ENCODE data around the gene ZNF107.

DNA sequence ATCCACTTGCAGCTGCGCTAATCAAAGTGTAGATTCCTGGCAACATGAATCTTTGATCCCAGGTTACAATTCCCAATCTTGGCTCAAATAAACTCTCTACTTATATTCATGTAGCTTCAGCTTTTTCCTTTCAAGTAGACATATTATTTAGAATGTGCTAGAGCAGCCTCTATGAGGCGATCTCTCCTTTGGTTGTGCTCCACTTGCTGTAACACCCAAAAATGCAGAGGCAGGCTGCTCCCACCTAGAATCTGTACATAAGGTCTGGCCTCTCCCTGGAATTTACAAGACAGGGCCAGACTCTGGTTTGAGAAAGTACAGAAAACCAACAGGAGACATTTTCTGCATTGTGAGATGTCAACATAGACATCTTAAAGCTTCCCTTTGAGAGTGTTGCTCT is 23.1 kb downstream of the ZNF107 start:
- TF ChIP-seq, protein P1, sequence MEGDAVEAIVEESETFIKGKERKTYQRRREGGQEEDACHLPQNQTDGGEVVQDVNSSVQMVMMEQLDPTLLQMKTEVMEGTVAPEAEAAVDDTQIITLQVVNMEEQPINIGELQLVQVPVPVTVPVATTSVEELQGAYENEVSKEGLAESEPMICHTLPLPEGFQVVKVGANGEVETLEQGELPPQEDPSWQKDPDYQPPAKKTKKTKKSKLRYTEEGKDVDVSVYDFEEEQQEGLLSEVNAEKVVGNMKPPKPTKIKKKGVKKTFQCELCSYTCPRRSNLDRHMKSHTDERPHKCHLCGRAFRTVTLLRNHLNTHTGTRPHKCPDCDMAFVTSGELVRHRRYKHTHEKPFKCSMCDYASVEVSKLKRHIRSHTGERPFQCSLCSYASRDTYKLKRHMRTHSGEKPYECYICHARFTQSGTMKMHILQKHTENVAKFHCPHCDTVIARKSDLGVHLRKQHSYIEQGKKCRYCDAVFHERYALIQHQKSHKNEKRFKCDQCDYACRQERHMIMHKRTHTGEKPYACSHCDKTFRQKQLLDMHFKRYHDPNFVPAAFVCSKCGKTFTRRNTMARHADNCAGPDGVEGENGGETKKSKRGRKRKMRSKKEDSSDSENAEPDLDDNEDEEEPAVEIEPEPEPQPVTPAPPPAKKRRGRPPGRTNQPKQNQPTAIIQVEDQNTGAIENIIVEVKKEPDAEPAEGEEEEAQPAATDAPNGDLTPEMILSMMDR (IDR thresholded peaks at IDR 0.05; ENCODE audit: low read length), result no peak
- TF ChIP-seq EZH2 (IDR thresholded peaks at IDR 0.05; ENCODE audit: borderline replicate concordance, low read length), result no peak
